ENCODE measurements around the gene FPR2. TPM values are rescaled to one million over a fixed set of nuclear protein-coding genes. Genes with fewer than 3 reads are reported as not detected.

Gene FPR2
- total RNA-seq, 2 experiments from 2014 or later = not detected

DNA sequence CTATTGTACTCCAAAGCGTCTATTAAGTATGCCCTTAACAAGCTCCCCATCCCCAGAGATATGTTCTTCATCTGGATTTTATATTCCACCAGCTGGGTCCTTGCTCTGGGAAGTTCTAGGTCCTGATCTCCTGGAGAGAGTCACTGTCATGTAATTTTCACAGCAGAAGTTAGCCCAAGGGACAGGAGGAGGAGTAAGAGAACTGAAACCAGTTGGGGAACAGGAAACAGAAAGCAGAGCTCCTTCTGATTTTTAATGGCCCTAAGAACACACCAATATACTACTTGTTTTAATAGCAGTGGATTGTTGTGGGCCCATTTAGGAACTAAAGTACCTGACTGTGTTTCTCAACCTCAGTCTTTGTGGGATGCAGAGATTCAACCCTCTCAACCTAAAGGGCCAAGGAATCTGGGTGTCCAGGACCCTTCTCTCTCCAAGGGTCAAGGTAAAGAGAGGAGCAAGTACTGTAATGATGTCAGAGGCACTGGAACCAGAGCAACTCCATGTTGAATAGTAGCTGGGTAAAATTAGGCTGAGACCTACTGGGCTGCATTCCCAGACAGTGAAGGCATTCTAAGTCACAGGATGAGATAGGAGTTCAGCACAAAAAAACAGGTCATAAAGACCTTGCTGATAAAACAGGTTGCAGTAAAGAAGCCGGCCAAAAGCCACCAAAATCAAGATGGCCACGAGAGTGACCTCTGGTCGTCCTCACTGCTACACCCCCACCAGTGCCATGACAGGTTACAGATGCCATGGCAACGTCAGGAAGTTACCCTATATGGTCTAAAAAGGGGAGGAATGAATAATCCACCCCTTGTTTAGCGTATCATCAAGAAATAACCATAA is 25.9 kb downstream of the FPR2 start:
- ATAC-seq = no peak
- Mint-ChIP-seq H3K9me3 (ENCODE audit: low read depth) (peaks cover 3% of the 10 kb centered on the region), H3K27me3 (peaks cover 3% of the 10 kb centered on the region), H3K27ac (no peak overlapping the region), H3K4me1 (peaks cover 4% of the 10 kb centered on the region), H3K36me3 (ENCODE audit: low read depth) (no peaks in the 10 kb centered on the region), H3K4me3 (no peak overlapping the region)
- DNase-seq = no peak
- ChIA-PET POLR2A (no interaction called here), CTCF (interaction anchor here (0.7 to 1.2 kb wide), 2 partner anchors 9 to 89 kb away, joined by 6 read pairs; no protein-coding TSS in a partner anchor)
- intact Hi-C loops (cut with DNase I, micrococcal nuclease) = no loop called here

DNA sequence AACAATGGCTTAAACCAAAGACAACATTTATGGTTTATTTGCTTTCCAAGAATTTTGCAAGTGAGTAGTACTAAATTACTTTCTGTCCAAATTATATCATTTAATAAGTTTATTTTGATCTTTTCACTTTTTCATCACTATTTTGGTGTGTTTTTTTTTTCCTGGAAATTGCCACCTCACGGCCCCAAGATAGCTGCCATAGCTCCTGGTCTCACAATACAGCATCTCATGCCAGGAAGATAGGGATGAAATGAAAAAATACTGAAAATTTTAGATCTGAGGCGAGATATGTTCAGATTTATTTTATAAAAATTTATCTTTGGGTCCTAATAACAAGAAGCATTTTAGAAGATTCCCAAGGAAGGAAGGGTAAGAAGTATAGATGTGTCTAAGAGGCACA is 27.0 kb downstream of the FPR2 start:
- Mint-ChIP-seq H3K36me3 (ENCODE audit: low read depth) (no peaks in the 10 kb centered on the region), H3K27me3 (peaks cover 2% of the 10 kb centered on the region), H3K9me3 (ENCODE audit: low read depth) (peaks cover 3% of the 10 kb centered on the region), H3K4me3 (no peak overlapping the region), H3K27ac (no peak overlapping the region), H3K4me1 (peaks cover 4% of the 10 kb centered on the region)
- DNase-seq (no peak), ATAC-seq (no peak)
- intact Hi-C loops (cut with DNase I, micrococcal nuclease) = no loop called here
- ChIA-PET POLR2A (interaction anchor here (0.7 kb wide), 1 partner anchor 26 kb away, joined by 3 read pairs; no protein-coding TSS in a partner anchor), CTCF (no interaction called here)

- Mint-ChIP-seq H3K4me1 (peaks cover 4% of the 10 kb centered on the region), H3K36me3 (ENCODE audit: low read depth) (no peaks in the 10 kb centered on the region), H3K27ac (no peak overlapping the region), H3K9me3 (ENCODE audit: low read depth) (peaks cover 3% of the 10 kb centered on the region), H3K27me3 (peaks cover 7% of the 10 kb centered on the region), H3K4me3 (no peak overlapping the region)
- intact Hi-C loops (cut with DNase I, micrococcal nuclease) = no loop called here
- no peak for ATAC-seq
- no peak for DNase-seq
- ChIA-PET CTCF (interaction anchor here (1.4 kb wide), 1 partner anchor 11 kb away, joined by 4 read pairs; no protein-coding TSS in a partner anchor), POLR2A (no interaction called here)
These were observed 28.2 kb downstream of the FPR2 start for GRCh38 chr19:51789061-51789795.

DNA sequence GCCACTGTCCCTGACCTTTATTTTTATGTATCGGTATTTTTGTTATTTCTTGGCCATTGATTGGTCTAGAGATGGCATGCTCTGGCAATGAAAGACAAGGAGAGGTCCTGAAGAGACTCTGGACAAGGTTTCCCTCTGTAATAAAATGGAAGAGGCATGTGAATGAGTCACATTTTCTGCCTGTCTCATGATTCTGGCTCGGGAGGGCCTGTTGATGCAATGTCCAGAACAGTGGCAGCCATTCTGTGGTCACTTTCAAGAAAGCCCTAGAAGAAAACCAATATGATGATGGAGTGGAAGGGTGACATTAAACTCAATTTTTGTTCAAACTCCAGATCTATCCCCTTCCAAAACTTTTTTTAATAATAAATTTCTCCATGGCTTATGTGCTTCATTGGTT is 32.0 kb downstream of the FPR2 start:
- intact Hi-C loops (cut with DNase I, micrococcal nuclease) = no loop called here
- Mint-ChIP-seq H3K27ac (no peak overlapping the region), H3K4me1 (no peaks in the 10 kb centered on the region), H3K9me3 (ENCODE audit: low read depth) (peaks cover 7% of the 10 kb centered on the region), H3K4me3 (no peak overlapping the region), H3K27me3 (peaks cover 21% of the 10 kb centered on the region), H3K36me3 (ENCODE audit: low read depth) (no peaks in the 10 kb centered on the region)
- no peak for DNase-seq
- POLR2A ChIA-PET = no interaction called here
- CTCF ChIA-PET = no interaction called here
- ATAC-seq = no peak

- no peak overlapping the region for H3K4me3 Mint-ChIP-seq
- H3K27ac Mint-ChIP-seq = no peak overlapping the region
- intact Hi-C loops (cut with DNase I, micrococcal nuclease) = no loop called here
- ATAC-seq (no peak), DNase-seq (no peak)
- no peaks in the 10 kb centered on the region for H3K4me1 Mint-ChIP-seq
- CTCF ChIA-PET = no interaction called here
- H3K9me3 Mint-ChIP-seq (ENCODE audit: low read depth) = peaks cover 4% of the 10 kb centered on the region
- H3K27me3 Mint-ChIP-seq = peaks cover 21% of the 10 kb centered on the region
- POLR2A ChIA-PET = no interaction called here
- H3K36me3 Mint-ChIP-seq (ENCODE audit: low read depth) = no peaks in the 10 kb centered on the region
These were observed 33.0 kb downstream of the FPR2 start for GRCh38 chr19:51793994-51794393.

- POLR2A ChIA-PET = no interaction called here
- Mint-ChIP-seq H3K27ac (no peak within 1 kb of the TSS), H3K4me3 (no peak within 1 kb of the TSS), H3K4me1 (no peaks in the 10 kb centered on the region), H3K9me3 (ENCODE audit: low read depth) (peaks cover 4% of the 10 kb centered on the region), H3K36me3 (ENCODE audit: low read depth) (no peaks in the 10 kb centered on the region), H3K27me3 (peaks cover 20% of the 10 kb centered on the region)
- ATAC-seq (no peak), DNase-seq (no peak)
- intact Hi-C loops (cut with DNase I, micrococcal nuclease) = no loop called here
- CTCF ChIA-PET = no interaction called here
These were observed 34.0 kb downstream of the FPR2 start, which contains the start of gene FPR3 for GRCh38 chr19:51794885-51795490. FPR3 (plus strand) TSS chr19:51795157; CDS start chr19:51823749, 28,592 bp downstream.

GRCh38 chr19:51796195-51796679 is 35.3 kb downstream of the FPR2 start:
- ChIA-PET CTCF (interaction anchor here (0.7 kb wide), 1 partner anchor 323 kb away, joined by 3 read pairs; no protein-coding TSS in a partner anchor), POLR2A (no interaction called here)
- Mint-ChIP-seq H3K27ac (no peak overlapping the region), H3K4me3 (no peak overlapping the region), H3K4me1 (no peaks in the 10 kb centered on the region), H3K36me3 (ENCODE audit: low read depth) (no peaks in the 10 kb centered on the region), H3K9me3 (ENCODE audit: low read depth) (peaks cover 4% of the 10 kb centered on the region), H3K27me3 (peaks cover 20% of the 10 kb centered on the region)
- ATAC-seq = no peak
- intact Hi-C loops (cut with DNase I, micrococcal nuclease) = no loop called here
- no peak for DNase-seq

GRCh38 chr19:51797480-51797879 is 36.5 kb downstream of the FPR2 start:
- no peak for ATAC-seq
- ChIA-PET CTCF (interaction anchor here (1.4 kb wide), 1 partner anchor 20 kb away, joined by 5 read pairs; no protein-coding TSS in a partner anchor), POLR2A (no interaction called here)
- no peaks in the 10 kb centered on the region for H3K36me3 Mint-ChIP-seq (ENCODE audit: low read depth)
- no peak overlapping the region for H3K27ac Mint-ChIP-seq
- H3K9me3 Mint-ChIP-seq (ENCODE audit: low read depth) = peaks cover 4% of the 10 kb centered on the region
- no peak for DNase-seq
- H3K4me1 Mint-ChIP-seq = no peaks in the 10 kb centered on the region
- H3K4me3 Mint-ChIP-seq = no peak overlapping the region
- peaks cover 20% of the 10 kb centered on the region for H3K27me3 Mint-ChIP-seq
- intact Hi-C loops (cut with DNase I, micrococcal nuclease) = no loop called here

DNA sequence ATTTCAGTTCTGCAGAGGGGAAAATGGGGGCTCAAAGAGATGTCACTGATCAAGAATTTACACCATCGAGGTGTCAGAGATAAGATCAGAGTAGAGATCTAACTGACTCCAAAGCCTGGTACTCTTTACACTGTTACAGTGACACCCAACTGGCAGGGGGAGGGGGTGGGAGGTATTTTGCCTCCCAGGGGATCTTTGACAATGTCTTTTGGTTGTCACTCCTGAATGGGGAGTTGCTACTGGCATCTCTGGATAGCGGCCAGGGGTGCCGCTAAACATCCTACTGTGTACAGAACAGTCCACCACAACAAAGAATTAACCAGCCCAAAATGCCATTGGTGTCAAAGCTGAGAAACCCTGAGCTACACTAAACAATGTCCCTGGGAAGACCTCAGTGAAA is 37.1 kb downstream of the FPR2 start:
- intact Hi-C loops (cut with DNase I, micrococcal nuclease) = no loop called here
- no peak overlapping the region for H3K27ac Mint-ChIP-seq
- H3K9me3 Mint-ChIP-seq (ENCODE audit: low read depth) = peaks cover 4% of the 10 kb centered on the region
- H3K4me3 Mint-ChIP-seq = no peak overlapping the region
- no peaks in the 10 kb centered on the region for H3K36me3 Mint-ChIP-seq (ENCODE audit: low read depth)
- ChIA-PET POLR2A (no interaction called here), CTCF (interaction anchor here (1.4 kb wide), 1 partner anchor 20 kb away, joined by 5 read pairs; no protein-coding TSS in a partner anchor)
- no peak for DNase-seq
- H3K4me1 Mint-ChIP-seq = no peaks in the 10 kb centered on the region
- no peak for ATAC-seq
- peaks cover 20% of the 10 kb centered on the region for H3K27me3 Mint-ChIP-seq

- no peak overlapping the region for H3K27ac Mint-ChIP-seq
- CTCF ChIA-PET = interaction anchor here (1.2 kb wide), 1 partner anchor 22 kb away, joined by 4 read pairs; no protein-coding TSS in a partner anchor
- no peak for DNase-seq
- H3K4me3 Mint-ChIP-seq = no peak overlapping the region
- ATAC-seq = no peak
- POLR2A ChIA-PET = no interaction called here
- H3K9me3 Mint-ChIP-seq (ENCODE audit: low read depth) = peaks cover 11% of the 10 kb centered on the region
- H3K36me3 Mint-ChIP-seq (ENCODE audit: low read depth) = no peaks in the 10 kb centered on the region
- intact Hi-C loops (cut with DNase I, micrococcal nuclease) = no loop called here
- H3K27me3 Mint-ChIP-seq = peaks cover 18% of the 10 kb centered on the region
- H3K4me1 Mint-ChIP-seq = no peaks in the 10 kb centered on the region
These were observed 38.2 kb downstream of the FPR2 start for GRCh38 chr19:51799034-51799773.

Data from activated CD4-positive, alpha-beta T cell treated with anti-CD3 and anti-CD28 coated beads for 36 hours (primary cell).